K562 (cell line): Measurements from ENCODE around the gene PSMD10.

Experiments
- CEBPB ChIP-seq: fragments of 450-650 bp; IDR thresholded peaks from 2 replicates; pipeline ENCODE4 v1.6.1; 2016; ENCODE audit warnings: missing genetic modification characterization, missing compliant biosample characterization
- EZH2 ChIP-seq: IDR thresholded peaks from 2 replicates; pipeline ENCODE4 v1.6.1; 2012; ENCODE audit warnings: low read depth, mild to moderate bottlenecking, inconsistent platforms, low read length, borderline replicate concordance
- HMG20B ChIP-seq: fragments of 250-450 bp; sonication (Bioruptor Pico); IDR thresholded peaks from 2 replicates; pipeline ENCODE4 v1.5.0; 2021; ENCODE audit warnings: mild to moderate bottlenecking
- PHB ChIP-seq: fragments of 250-450 bp; sonication (Bioruptor Pico); IDR thresholded peaks from 2 replicates; pipeline ENCODE4 v1.5.0; 2021
- SIN3B ChIP-seq: fragments of 450-650 bp; IDR thresholded peaks from 2 replicates; pipeline ENCODE4 v1.6.1; 2017; ENCODE audit warnings: low read depth, mild to moderate bottlenecking, moderate library complexity
- SP1 ChIP-seq: sonication (generic); formaldehyde crosslinking; IDR thresholded peaks from 2 replicates; pipeline ENCODE4 v1.8.1; 2022; ENCODE audit warnings: mild to moderate bottlenecking, missing genetic modification reagents
- TF ChIP-seq, protein P1 (sequence below): sonication (generic); formaldehyde crosslinking; IDR thresholded peaks from 2 replicates; pipeline ENCODE4 v1.8.0; 2022; ENCODE audit warnings: mild to moderate bottlenecking, missing genetic modification reagents, borderline replicate concordance

DNA sequence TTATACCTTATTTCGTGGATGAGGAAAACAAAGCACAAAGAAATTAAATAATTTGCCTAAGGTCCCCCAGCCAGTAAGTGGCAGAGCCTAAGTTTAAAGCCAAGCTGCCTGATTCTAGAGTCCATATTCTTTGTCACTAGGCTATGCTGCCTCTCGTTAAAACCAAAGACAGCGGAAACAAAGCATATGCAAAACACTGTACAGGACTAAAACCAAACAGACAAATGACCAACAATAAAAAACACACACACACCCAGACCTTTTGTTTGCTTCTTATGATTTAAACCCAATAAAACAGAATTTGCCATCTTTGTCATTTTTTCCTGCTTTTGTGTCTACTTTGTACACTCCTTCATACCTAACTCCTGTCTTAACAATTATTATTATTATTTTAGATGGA, 56.6 kb downstream of the PSMD10 start:
- TF ChIP-seq, protein P1, sequence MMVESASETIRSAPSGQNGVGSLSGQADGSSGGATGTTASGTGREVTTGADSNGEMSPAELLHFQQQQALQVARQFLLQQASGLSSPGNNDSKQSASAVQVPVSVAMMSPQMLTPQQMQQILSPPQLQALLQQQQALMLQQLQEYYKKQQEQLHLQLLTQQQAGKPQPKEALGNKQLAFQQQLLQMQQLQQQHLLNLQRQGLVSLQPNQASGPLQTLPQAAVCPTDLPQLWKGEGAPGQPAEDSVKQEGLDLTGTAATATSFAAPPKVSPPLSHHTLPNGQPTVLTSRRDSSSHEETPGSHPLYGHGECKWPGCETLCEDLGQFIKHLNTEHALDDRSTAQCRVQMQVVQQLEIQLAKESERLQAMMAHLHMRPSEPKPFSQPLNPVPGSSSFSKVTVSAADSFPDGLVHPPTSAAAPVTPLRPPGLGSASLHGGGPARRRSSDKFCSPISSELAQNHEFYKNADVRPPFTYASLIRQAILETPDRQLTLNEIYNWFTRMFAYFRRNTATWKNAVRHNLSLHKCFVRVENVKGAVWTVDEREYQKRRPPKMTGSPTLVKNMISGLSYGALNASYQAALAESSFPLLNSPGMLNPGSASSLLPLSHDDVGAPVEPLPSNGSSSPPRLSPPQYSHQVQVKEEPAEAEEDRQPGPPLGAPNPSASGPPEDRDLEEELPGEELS (CRISPR knock-in tag): no peak
- TF ChIP-seq SIN3B (no peak), PHB (CRISPR knock-in tag) (no peak), EZH2 (no peak), CEBPB (tag) (no peak), HMG20B (CRISPR knock-in tag) (no peak), SP1 (CRISPR knock-in tag) (no peak)
